Measurements from ENCODE around the gene BACH2.

BACH2 gene

DNA sequence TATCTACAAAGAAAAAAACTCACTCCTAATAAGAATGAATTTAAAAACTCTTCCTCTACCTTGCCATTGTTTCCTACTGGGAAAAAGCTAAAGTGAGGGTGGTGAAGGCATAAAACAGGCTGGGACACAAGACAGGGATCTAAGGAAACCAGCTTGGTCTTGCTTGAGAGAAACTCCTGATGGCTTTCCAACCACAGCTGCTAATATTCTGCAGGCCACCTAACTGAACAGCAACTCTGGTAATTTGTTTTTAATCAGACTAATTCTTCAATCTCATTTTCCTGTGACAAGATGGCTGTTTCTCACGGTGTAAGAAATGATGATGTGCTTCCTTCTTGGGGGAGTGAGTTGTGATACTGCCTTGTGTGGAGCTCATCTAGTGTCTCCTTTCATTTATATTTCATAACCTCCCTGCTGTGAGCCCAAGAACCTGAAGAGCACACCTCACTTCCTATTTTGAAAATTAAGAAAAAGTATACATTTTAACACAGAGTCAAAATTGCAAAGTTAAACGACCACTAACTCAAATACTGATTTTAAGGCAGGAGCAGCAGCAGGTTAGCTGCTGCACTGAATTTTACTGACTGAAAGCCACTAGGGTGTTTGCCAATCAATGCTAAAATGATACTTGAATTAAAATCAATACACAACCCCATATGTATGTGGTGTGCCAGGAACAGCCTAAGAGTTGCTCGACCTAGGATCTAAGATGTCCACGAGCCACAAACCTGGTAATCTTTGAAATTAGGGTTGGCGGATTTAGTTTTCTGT is 58.0 kb downstream of the BACH2 start:
- DNase-seq (ENCODE audit: low read depth): no peak
- no peak overlapping the region for H3K4me3 ChIP-seq (ENCODE audit: low read depth, low read length)
- TF ChIP-seq, protein P1, sequence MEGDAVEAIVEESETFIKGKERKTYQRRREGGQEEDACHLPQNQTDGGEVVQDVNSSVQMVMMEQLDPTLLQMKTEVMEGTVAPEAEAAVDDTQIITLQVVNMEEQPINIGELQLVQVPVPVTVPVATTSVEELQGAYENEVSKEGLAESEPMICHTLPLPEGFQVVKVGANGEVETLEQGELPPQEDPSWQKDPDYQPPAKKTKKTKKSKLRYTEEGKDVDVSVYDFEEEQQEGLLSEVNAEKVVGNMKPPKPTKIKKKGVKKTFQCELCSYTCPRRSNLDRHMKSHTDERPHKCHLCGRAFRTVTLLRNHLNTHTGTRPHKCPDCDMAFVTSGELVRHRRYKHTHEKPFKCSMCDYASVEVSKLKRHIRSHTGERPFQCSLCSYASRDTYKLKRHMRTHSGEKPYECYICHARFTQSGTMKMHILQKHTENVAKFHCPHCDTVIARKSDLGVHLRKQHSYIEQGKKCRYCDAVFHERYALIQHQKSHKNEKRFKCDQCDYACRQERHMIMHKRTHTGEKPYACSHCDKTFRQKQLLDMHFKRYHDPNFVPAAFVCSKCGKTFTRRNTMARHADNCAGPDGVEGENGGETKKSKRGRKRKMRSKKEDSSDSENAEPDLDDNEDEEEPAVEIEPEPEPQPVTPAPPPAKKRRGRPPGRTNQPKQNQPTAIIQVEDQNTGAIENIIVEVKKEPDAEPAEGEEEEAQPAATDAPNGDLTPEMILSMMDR (conservative IDR thresholded peaks at IDR 0.05; ENCODE audit: low read depth, low read length): no peak

DNA sequence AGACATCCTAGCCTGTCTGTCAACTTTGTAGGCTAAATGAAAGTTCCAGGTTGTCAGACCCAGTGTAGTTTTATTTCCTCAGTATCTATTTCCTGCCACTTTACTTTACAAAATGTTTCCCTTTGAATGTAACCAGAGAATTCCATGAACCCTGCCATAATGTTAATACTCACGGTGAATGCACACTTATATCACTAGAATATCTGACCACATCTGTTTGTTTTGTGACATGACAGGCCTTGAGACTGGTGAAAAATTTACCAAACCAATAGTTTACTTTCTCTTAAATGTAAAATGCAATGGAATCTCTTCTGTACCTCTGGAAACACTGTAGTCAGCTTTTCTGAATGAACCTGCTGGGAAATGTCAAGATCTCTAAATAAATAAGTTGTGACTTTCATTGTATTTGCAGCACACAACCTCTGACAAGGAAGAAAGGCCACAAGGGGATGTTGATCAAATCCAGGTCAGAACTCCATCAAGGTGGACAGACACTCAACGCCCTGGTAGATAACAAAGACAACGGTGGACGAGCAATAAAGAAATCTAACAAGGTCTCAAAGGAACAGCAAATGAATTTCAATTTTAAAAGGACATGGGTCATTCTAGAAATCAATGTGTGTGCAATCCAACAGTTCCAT is 59.2 kb downstream of the BACH2 start:
- no peak for DNase-seq (ENCODE audit: low read depth)
- TF ChIP-seq, protein P1 (conservative IDR thresholded peaks at IDR 0.05; ENCODE audit: low read depth, low read length): no peak
- H3K4me3 ChIP-seq (ENCODE audit: low read depth, low read length): no peak overlapping the region

DNA sequence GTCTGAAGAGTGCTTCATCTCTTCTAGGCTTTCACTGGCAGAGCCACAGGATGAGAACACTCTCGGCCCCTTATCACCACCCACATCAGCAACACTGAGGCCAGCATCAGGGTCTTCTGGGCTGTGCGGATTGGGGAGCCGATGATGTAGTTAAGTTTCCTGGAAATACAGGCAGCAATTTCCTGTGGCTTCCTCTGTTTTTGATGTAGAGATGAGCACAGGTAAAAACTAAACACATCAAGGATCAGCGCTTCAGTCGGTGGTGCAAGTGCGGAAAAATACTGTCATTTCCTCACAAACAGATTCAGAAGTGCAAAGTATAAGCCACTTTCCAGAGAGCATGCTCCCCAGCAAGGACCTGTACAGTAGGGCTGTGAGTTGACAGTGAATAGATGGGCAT is 62.6 kb downstream of the BACH2 start:
- H3K4me3 ChIP-seq (ENCODE audit: low read depth, low read length): no peak overlapping the region
- TF ChIP-seq, protein P1 (conservative IDR thresholded peaks at IDR 0.05; ENCODE audit: low read depth, low read length): no peak
- DNase-seq (ENCODE audit: low read depth): no peak

DNA sequence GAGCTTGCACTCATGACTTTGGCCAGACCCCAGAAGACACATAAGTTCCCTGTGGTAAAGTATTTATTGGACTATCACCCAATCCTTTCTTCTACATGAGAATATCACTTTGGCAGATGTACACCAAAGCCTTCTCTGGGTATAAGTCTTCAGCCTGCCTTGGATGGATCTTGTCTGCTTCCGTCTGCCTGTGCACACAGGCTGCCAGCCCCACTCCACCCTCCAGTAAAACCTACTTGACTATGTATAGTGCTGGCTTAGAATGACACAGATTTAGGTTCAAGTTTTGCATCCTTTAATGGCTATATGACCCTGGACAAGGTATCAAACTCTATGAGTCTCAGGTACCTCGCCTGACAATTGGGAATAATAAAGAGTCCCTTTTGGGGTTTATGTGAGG is 63.4 kb downstream of the BACH2 start:
- no peak overlapping the region for H3K4me3 ChIP-seq (ENCODE audit: low read depth, low read length)
- TF ChIP-seq, protein P1 (conservative IDR thresholded peaks at IDR 0.05; ENCODE audit: low read depth, low read length): no peak
- no peak for DNase-seq (ENCODE audit: low read depth)

DNA sequence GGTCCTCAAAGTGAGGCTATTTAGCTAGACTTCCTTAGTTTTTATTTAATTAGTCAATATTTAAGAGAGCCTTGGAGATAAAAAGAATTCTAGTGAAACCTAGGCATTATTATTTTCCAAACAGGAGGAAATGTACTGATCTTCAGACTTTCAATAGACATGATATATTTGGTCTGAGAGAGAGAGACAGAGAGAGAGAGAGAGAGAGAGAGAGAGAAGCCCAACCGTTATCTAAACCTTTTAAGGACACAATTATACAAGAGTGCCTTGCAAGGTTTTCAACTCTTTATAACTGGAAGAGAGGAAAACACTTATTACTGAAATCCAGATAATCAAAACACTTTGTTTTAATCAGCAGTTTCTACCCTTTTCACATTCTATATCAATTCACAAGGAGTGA is 64.8 kb downstream of the BACH2 start:
- no peak overlapping the region for H3K4me3 ChIP-seq (ENCODE audit: low read depth, low read length)
- no peak for DNase-seq (ENCODE audit: low read depth)
- TF ChIP-seq, protein P1 (conservative IDR thresholded peaks at IDR 0.05; ENCODE audit: low read depth, low read length): no peak

DNA sequence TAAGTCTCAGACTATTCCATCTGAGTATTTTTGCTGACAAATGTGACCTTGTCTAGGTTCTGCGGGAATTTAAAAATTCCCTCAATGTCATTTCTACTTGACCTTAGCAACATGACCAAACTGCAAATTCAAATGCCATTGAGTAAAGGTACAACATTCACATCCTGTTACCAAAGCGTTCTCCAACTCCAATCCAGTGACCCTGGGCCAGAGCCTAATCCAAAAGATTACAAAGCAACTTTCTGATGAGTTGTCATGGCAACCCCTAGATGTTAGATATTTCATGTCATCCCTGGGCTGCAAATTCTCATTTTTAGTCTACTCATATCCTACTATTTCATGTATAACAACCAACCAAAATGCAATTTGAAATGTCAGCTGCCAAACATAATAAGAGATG is 65.3 kb downstream of the BACH2 start:
- no peak for DNase-seq (ENCODE audit: low read depth)
- TF ChIP-seq, protein P1 (conservative IDR thresholded peaks at IDR 0.05; ENCODE audit: low read depth, low read length): no peak
- H3K4me3 ChIP-seq (ENCODE audit: low read depth, low read length): no peak overlapping the region
